ENCODE data around the gene GALNT2.

GRCh38 chr1:230206976-230207375 is 139.9 kb downstream of the GALNT2 start:
- TF ChIP-seq CTCF (IDR thresholded peaks at IDR 0.05) (no peak), POLR2A (IDR thresholded peaks at IDR 0.05) (no peak)

All from adrenal gland (tissue), 5 donors.